Progenitor cell of endocrine pancreas (in vitro differentiated cells): ENCODE data around the gene LRCH1. TPM values are rescaled to one million over a fixed set of nuclear protein-coding genes. Genes with fewer than 3 reads are reported as not detected.

Experiments
- DNase-seq: peaks from one replicate; pipeline ENCODE4 v3.0.0; 2021; ENCODE audit warnings: low spot score; ENCODE audit not compliant: unreplicated experiment
- H3K27ac Mint-ChIP-seq: 2 replicates; pipeline ENCODE4 v1.8.0; 2021; ENCODE audit warnings: mild to moderate bottlenecking, moderate library complexity, mixed read lengths
- H3K27me3 Mint-ChIP-seq: 2 replicates; pipeline ENCODE4 v1.8.0; 2021; ENCODE audit warnings: mixed read lengths
- H3K36me3 Mint-ChIP-seq: 2 replicates; pipeline ENCODE4 v1.8.0; 2022; ENCODE audit warnings: mixed read lengths; ENCODE audit not compliant: insufficient read depth
- H3K4me1 Mint-ChIP-seq: 2 replicates; pipeline ENCODE4 v1.8.0; 2021; ENCODE audit warnings: low read depth, mixed read lengths
- H3K4me3 Mint-ChIP-seq: 2 replicates; pipeline ENCODE4 v1.8.0; 2021; ENCODE audit warnings: low read depth, mild to moderate bottlenecking, moderate library complexity, mixed read lengths
- H3K9me3 Mint-ChIP-seq: 2 replicates; pipeline ENCODE4 v1.8.0; 2021; ENCODE audit warnings: low read depth, mixed read lengths
- CTCF ChIP-seq: fragments of 200-600 bp; sonication (generic); IDR thresholded peaks from one replicate; pipeline ENCODE4 v1.5.0; 2021; ENCODE audit warnings: antibody characterized with exemption, mild to moderate bottlenecking; ENCODE audit not compliant: unreplicated experiment
- total RNA-seq: library from RNA; stranded (reverse); gene quantifications from 2 replicates; pipeline ENCODE4 v1.2.1, GENCODE V29; 2021

LRCH1 gene
- total RNA-seq, 1 donor from 2014 or later: 17.9 TPM

GRCh38 chr13:46598140-46598819, 45.3 kb downstream of the LRCH1 start:
- H3K27me3 Mint-ChIP-seq: no peaks in the 10 kb centered on the region
- peaks cover 3% of the 10 kb centered on the region for H3K9me3 Mint-ChIP-seq
- DNase-seq: no peak
- TF ChIP-seq CTCF: no peak
- peaks cover 34% of the 10 kb centered on the region for H3K4me1 Mint-ChIP-seq
- no peak overlapping the region for H3K27ac Mint-ChIP-seq
- peaks cover 1% of the 10 kb centered on the region for H3K36me3 Mint-ChIP-seq
- no peak overlapping the region for H3K4me3 Mint-ChIP-seq

GRCh38 chr13:46598820-46599180, 45.8 kb downstream of the LRCH1 start:
- peaks cover 1% of the 10 kb centered on the region for H3K36me3 Mint-ChIP-seq
- H3K27me3 Mint-ChIP-seq: no peaks in the 10 kb centered on the region
- peaks cover 3% of the 10 kb centered on the region for H3K9me3 Mint-ChIP-seq
- H3K27ac Mint-ChIP-seq: no peak overlapping the region
- H3K4me1 Mint-ChIP-seq: peaks cover 29% of the 10 kb centered on the region
- TF ChIP-seq CTCF: no peak
- DNase-seq: no peak
- no peak overlapping the region for H3K4me3 Mint-ChIP-seq

DNA sequence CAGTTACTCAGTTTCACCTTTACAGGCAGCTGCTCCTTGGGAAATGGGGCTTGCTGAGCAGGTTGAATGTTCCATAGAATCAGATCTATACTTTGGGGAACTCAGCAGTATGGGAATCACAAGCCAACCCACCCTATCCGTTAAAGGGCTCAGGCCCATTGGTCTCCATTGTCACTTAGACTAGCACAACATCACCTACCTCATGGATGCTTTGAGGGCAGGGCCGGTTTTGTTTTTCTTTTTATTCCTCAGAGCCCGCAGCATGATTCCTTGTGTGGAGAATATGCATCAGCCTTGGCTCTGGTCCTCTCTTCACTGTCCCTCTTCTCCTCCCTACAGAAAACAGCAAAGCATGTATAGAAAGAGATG, 48.0 kb downstream of the LRCH1 start:
- H3K9me3 Mint-ChIP-seq: peaks cover 3% of the 10 kb centered on the region
- H3K36me3 Mint-ChIP-seq: peaks cover 1% of the 10 kb centered on the region
- no peak overlapping the region for H3K27ac Mint-ChIP-seq
- no peak for DNase-seq
- no peak overlapping the region for H3K4me3 Mint-ChIP-seq
- no peaks in the 10 kb centered on the region for H3K27me3 Mint-ChIP-seq
- peaks cover 26% of the 10 kb centered on the region for H3K4me1 Mint-ChIP-seq
- TF ChIP-seq CTCF: no peak

GRCh38 chr13:46602531-46602930, 49.6 kb downstream of the LRCH1 start:
- Mint-ChIP-seq H3K27ac (no peak overlapping the region), H3K4me3 (no peak overlapping the region), H3K4me1 (peaks cover 34% of the 10 kb centered on the region), H3K27me3 (no peaks in the 10 kb centered on the region), H3K36me3 (peaks cover 1% of the 10 kb centered on the region), H3K9me3 (peaks cover 3% of the 10 kb centered on the region)
- no peak for DNase-seq
- TF ChIP-seq CTCF: no peak

DNA sequence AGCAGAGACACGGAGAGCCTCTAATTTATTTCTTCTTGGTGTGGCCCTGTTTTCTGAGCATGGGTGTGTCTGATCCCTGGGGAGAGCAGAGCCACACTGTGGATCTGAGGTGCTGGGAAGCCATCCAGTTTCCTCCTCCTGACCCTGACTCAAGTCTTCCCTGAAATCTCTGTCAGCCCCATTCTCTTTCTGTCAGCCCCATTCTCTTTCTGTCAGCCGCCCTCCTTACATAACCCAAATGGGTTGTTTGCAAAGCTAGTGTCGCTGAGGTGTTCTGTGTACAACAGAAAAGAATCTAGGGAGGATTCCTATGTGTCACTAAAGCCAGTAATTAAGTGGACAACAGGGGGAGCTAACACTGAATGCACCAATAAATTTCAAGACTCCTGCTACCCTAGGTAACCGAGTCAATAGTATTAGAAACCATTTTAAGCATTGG, 50.2 kb downstream of the LRCH1 start:
- DNase-seq: no peak
- Mint-ChIP-seq H3K4me3 (no peak overlapping the region), H3K4me1 (peaks cover 41% of the 10 kb centered on the region), H3K27me3 (no peaks in the 10 kb centered on the region), H3K9me3 (peaks cover 3% of the 10 kb centered on the region), H3K27ac (no peak overlapping the region), H3K36me3 (peaks cover 1% of the 10 kb centered on the region)
- TF ChIP-seq CTCF: peak; percentile 21
